GM23338 (cell line): ENCODE results near the gene PCBP3. TPM values are rescaled to one million over a fixed set of nuclear protein-coding genes. Genes with fewer than 3 reads are reported as not detected.

Experiments
- ATAC-seq: fragments of 200-7000 bp; cut with Tn5 transposase; 3 replicates; pipeline ENCODE4 v1.9.1; 2020
- DNase-seq: peaks from one replicate; pipeline ENCODE4 v3.0.0-alpha.2; 2015; ENCODE audit warnings: low spot score
- H2AFZ ChIP-seq: fragments of 200-600 bp; sonication (generic); 2 replicates; pipeline ENCODE4 v1.8.0; 2016; ENCODE audit warnings: antibody characterized with exemption, mild to moderate bottlenecking, moderate library complexity
- H3F3A ChIP-seq: fragments of 200-600 bp; sonication (generic); replicated peaks from 2 replicates; pipeline ENCODE4 v1.8.0; 2017; ENCODE audit warnings: antibody characterized with exemption, mixed run types, low read depth
- H3K27ac ChIP-seq: fragments of 200-600 bp; sonication (generic); 2 replicates; pipeline ENCODE4 v1.6.1; 2016; ENCODE audit warnings: low read depth
- H3K27me3 ChIP-seq: fragments of 200-600 bp; sonication (generic); 2 replicates; pipeline ENCODE4 v1.8.0; 2016; ENCODE audit warnings: mild to moderate bottlenecking, mixed run types, moderate library complexity; ENCODE audit not compliant: insufficient read depth
- H3K36me3 ChIP-seq: fragments of 200-600 bp; sonication (generic); 2 replicates; pipeline ENCODE4 v1.8.0; 2016; ENCODE audit warnings: mild to moderate bottlenecking; ENCODE audit not compliant: insufficient read depth
- H3K4me1 ChIP-seq: fragments of 200-600 bp; sonication (generic); 2 replicates; pipeline ENCODE4 v1.8.0; 2016; ENCODE audit warnings: mild to moderate bottlenecking, moderate library complexity; ENCODE audit not compliant: insufficient read depth
- H3K4me2 ChIP-seq: fragments of 200-600 bp; sonication (generic); 2 replicates; pipeline ENCODE4 v1.7.1; 2017; ENCODE audit warnings: mixed run types
- H3K4me3 ChIP-seq: fragments of 200-600 bp; sonication (generic); 2 replicates; pipeline ENCODE4 v1.6.1; 2016; ENCODE audit warnings: mixed run types
- H3K79me2 ChIP-seq: fragments of 200-600 bp; sonication (generic); replicated peaks from 2 replicates; pipeline ENCODE4 v1.8.0; 2017; ENCODE audit warnings: mild to moderate bottlenecking; ENCODE audit not compliant: insufficient read depth
- H3K9me2 ChIP-seq: fragments of 200-600 bp; sonication (generic); 2 replicates; pipeline ENCODE4 v1.8.0; 2017; ENCODE audit not compliant: insufficient read depth
- H4K20me1 ChIP-seq: fragments of 200-600 bp; sonication (generic); replicated peaks from 2 replicates; pipeline ENCODE4 v1.8.0; 2017; ENCODE audit warnings: mild to moderate bottlenecking; ENCODE audit not compliant: insufficient read depth
- H3K27ac Mint-ChIP-seq: 2 replicates; pipeline ENCODE4 v1.8.0; 2020; ENCODE audit warnings: inconsistent platforms, mild to moderate bottlenecking, moderate library complexity, mixed read lengths
- H3K27me3 Mint-ChIP-seq: 3 replicates; pipeline ENCODE4 v1.8.0; 2022; ENCODE audit warnings: low read depth, mild to moderate bottlenecking, moderate library complexity, mixed read lengths, inconsistent platforms; ENCODE audit not compliant: insufficient read depth, poor library complexity
- H3K36me3 Mint-ChIP-seq: 3 replicates; pipeline ENCODE4 v1.8.0; 2021; ENCODE audit warnings: low read depth, mild to moderate bottlenecking, inconsistent platforms, moderate library complexity, mixed read lengths
- H3K4me1 Mint-ChIP-seq: 3 replicates; pipeline ENCODE4 v1.8.0; 2020; ENCODE audit warnings: mild to moderate bottlenecking, inconsistent platforms, mixed read lengths
- H3K4me3 Mint-ChIP-seq: 3 replicates; pipeline ENCODE4 v1.8.0; 2021; ENCODE audit warnings: moderate library complexity, mild to moderate bottlenecking, inconsistent platforms, mixed read lengths
- H3K9me3 Mint-ChIP-seq: 3 replicates; pipeline ENCODE4 v1.8.0; 2020; ENCODE audit warnings: moderate library complexity, mild to moderate bottlenecking, inconsistent platforms, mixed read lengths
- CREB1 ChIP-seq: fragments of 250-450 bp; sonication (Bioruptor Pico); IDR thresholded peaks from 2 replicates; pipeline ENCODE4 v1.5.0; 2020; ENCODE audit warnings: low read depth, mild to moderate bottlenecking, moderate library complexity
- CTCF ChIP-seq, 2 experiments: fragments of 200-600 bp in 1 of 2; sonication (generic) in 1 of 2; conservative IDR thresholded peaks; 2 replicates each; pipeline versions ENCODE4 v1.5.1 to v1.6.1; 2016 to 2017; ENCODE audit warnings: antibody characterized with exemption in 2 of 2, low read depth in 2 of 2, mild to moderate bottlenecking in 2 of 2, moderate library complexity in 1 of 2
- ETS1 ChIP-seq: IDR thresholded peaks from 2 replicates; pipeline ENCODE4 v1.6.1; 2016; ENCODE audit warnings: antibody characterized with exemption
- EZH2 ChIP-seq: fragments of 200-600 bp; sonication (generic); IDR thresholded peaks from one replicate; pipeline ENCODE4 v1.8.0; 2017; ENCODE audit warnings: antibody characterized with exemption, mild to moderate bottlenecking, low read depth; ENCODE audit not compliant: unreplicated experiment
- EZH2phosphoT487 ChIP-seq: fragments of 200-600 bp; sonication (generic); IDR thresholded peaks from one replicate; pipeline ENCODE4 v1.8.1; 2018; ENCODE audit warnings: antibody characterized with exemption; ENCODE audit not compliant: unreplicated experiment
- JUNB ChIP-seq: IDR thresholded peaks from one replicate; pipeline ENCODE4 v1.6.1; 2016; ENCODE audit warnings: antibody characterized with exemption; ENCODE audit not compliant: unreplicated experiment
- NANOG ChIP-seq: IDR thresholded peaks from 2 replicates; pipeline ENCODE4 v1.6.1; 2016; ENCODE audit warnings: antibody characterized with exemption, borderline replicate concordance
- POLR2AphosphoS5 ChIP-seq: IDR thresholded peaks from 2 replicates; pipeline ENCODE4 v1.6.1; 2016; ENCODE audit warnings: antibody characterized with exemption, low read depth
- REST ChIP-seq: IDR thresholded peaks from one replicate; pipeline ENCODE4 v1.6.1; 2018; ENCODE audit warnings: antibody characterized with exemption; ENCODE audit not compliant: unreplicated experiment
- STAT1 ChIP-seq: IDR thresholded peaks from one replicate; pipeline ENCODE4 v1.6.1; 2016; ENCODE audit warnings: antibody characterized with exemption; ENCODE audit not compliant: unreplicated experiment
- ZNF114 ChIP-seq: fragments of 250-450 bp; sonication (Bioruptor Pico); IDR thresholded peaks from 2 replicates; pipeline ENCODE4 v1.5.0; 2020; ENCODE audit warnings: mild to moderate bottlenecking, moderate library complexity
- ZNF331 ChIP-seq: fragments of 250-450 bp; sonication (Bioruptor Pico); IDR thresholded peaks from 2 replicates; pipeline ENCODE4 v1.5.0; 2020; ENCODE audit warnings: low read depth, mild to moderate bottlenecking, moderate library complexity
- ZNF462 ChIP-seq: fragments of 250-450 bp; sonication (Bioruptor Pico); IDR thresholded peaks from 2 replicates; pipeline ENCODE4 v1.5.0; 2020; ENCODE audit warnings: mild to moderate bottlenecking, moderate library complexity
- polyA plus RNA-seq: library from polyadenylated mRNA; unstranded; fragments of >200 nt; fragmentation: Nextera tagmentation; extraction: Ambion mirVana; gene quantifications from 2 replicates; pipeline ENCODE4 v1.2.1, GENCODE V29; 2016
- total RNA-seq: library from RNA; depleted of rRNA; stranded (reverse); fragments of >200 nt; shearing (Covaris generic); gene quantifications from 2 replicates; pipeline ENCODE4 v1.2.3, GENCODE V29; 2014

The PCBP3 gene
- total and polyA plus RNA-seq, 2 experiments from 2014 or later: 7.1 to 9.1 TPM

GRCh38 chr21:45945868-45946210 lies 302.3 kb downstream of the PCBP3 start:
- H3F3A ChIP-seq: no peaks in the 10 kb centered on the region
- no peaks in the 10 kb centered on the region for H3K79me2 ChIP-seq
- Mint-ChIP-seq H3K4me1 (peaks cover 6% of the 10 kb centered on the region), H3K27me3 (peaks cover 15% of the 10 kb centered on the region), H3K36me3 (no peaks in the 10 kb centered on the region; the same call in 2 of the 3 replicates), H3K27ac (no peak overlapping the region), H3K4me3 (no peak overlapping the region), H3K9me3 (no peaks in the 10 kb centered on the region)
- DNase-seq: no peak
- H3K4me2 ChIP-seq: no peak overlapping the region
- no peak overlapping the region for H2AFZ ChIP-seq
- no peak overlapping the region for H3K4me3 ChIP-seq
- ATAC-seq: no peak
- TF ChIP-seq CTCF (conservative IDR thresholded peaks at IDR 0.05; ENCODE audit: low read depth in 2 of 2): no peak
- TF ChIP-seq REST: no peak
- no peak for TF ChIP-seq CREB1 (CRISPR knock-in tag)
- no peak for TF ChIP-seq EZH2phosphoT487
- TF ChIP-seq EZH2: no peak
- no peak for TF ChIP-seq ETS1
- no peak for TF ChIP-seq NANOG
- no peak for TF ChIP-seq JUNB
- no peak for TF ChIP-seq POLR2AphosphoS5
- TF ChIP-seq ZNF331 (CRISPR knock-in tag): no peak
- TF ChIP-seq ZNF462 (CRISPR knock-in tag): no peak
- no peak for TF ChIP-seq ZNF114 (CRISPR knock-in tag)
- no peak for TF ChIP-seq STAT1
- H3K27ac ChIP-seq: no peak overlapping the region
- H3K4me1 ChIP-seq: no peaks in the 10 kb centered on the region
- no peaks in the 10 kb centered on the region for H3K36me3 ChIP-seq
- H3K27me3 ChIP-seq: no peaks in the 10 kb centered on the region
- no peaks in the 10 kb centered on the region for H4K20me1 ChIP-seq
- H3K9me2 ChIP-seq: no peaks in the 10 kb centered on the region
